HG03571 (cell line): ENCODE measurements around the gene UBE2E3.

ENCODE experiments used
- ATAC-seq: cut with Tn5 transposase; IDR thresholded peaks from one replicate; pipeline ENCODE4 v1.9.1; 2021; ENCODE audit not compliant: unreplicated experiment

UBE2E3 gene

GRCh38 chr2:180978903-180979748 is 1.3 kb upstream of the UBE2E3 start:
- ATAC-seq = no peak

- ATAC-seq = no peak
These were observed 678 bp upstream of the UBE2E3 start for GRCh38 chr2:180979749-180980105.

GRCh38 chr2:180980943-180981911 is 822 bp downstream of the UBE2E3 start:
- peak; percentile 12 for ATAC-seq

- peak; percentile 42 for ATAC-seq
These were observed 3.2 kb downstream of the UBE2E3 start for GRCh38 chr2:180983468-180984242.

GRCh38 chr2:180985771-180986395 is 5.5 kb downstream of the UBE2E3 start:
- ATAC-seq = no peak

GRCh38 chr2:180987146-180987545 is 6.7 kb downstream of the UBE2E3 start:
- no peak for ATAC-seq

GRCh38 chr2:180990337-180990736 is 9.9 kb downstream of the UBE2E3 start:
- no peak for ATAC-seq

GRCh38 chr2:180990794-180991193 is 10.4 kb downstream of the UBE2E3 start:
- no peak for ATAC-seq

- ATAC-seq = no peak
These were observed 11.0 kb downstream of the UBE2E3 start for GRCh38 chr2:180991361-180991760.

GRCh38 chr2:180991820-180992219 is 11.4 kb downstream of the UBE2E3 start:
- ATAC-seq = peak; percentile 77

- no peak for ATAC-seq
These were observed 12.6 kb downstream of the UBE2E3 start for GRCh38 chr2:180992994-180993393.

GRCh38 chr2:180999274-180999964 is 19.0 kb downstream of the UBE2E3 start:
- no peak for ATAC-seq

- ATAC-seq = no peak
These were observed 24.4 kb downstream of the UBE2E3 start for GRCh38 chr2:181004647-181005325.

GRCh38 chr2:181005326-181005655 is 24.9 kb downstream of the UBE2E3 start:
- no peak for ATAC-seq

- no peak for ATAC-seq
These were observed 25.4 kb downstream of the UBE2E3 start for GRCh38 chr2:181005809-181006208.

GRCh38 chr2:181007086-181007837 is 26.9 kb downstream of the UBE2E3 start:
- ATAC-seq = no peak

- ATAC-seq = no peak
These were observed 28.0 kb downstream of the UBE2E3 start for GRCh38 chr2:181008407-181008806.

GRCh38 chr2:181021199-181021789 is 40.9 kb downstream of the UBE2E3 start:
- no peak for ATAC-seq
